ENCODE data around the gene CTIF.

The CTIF gene

DNA sequence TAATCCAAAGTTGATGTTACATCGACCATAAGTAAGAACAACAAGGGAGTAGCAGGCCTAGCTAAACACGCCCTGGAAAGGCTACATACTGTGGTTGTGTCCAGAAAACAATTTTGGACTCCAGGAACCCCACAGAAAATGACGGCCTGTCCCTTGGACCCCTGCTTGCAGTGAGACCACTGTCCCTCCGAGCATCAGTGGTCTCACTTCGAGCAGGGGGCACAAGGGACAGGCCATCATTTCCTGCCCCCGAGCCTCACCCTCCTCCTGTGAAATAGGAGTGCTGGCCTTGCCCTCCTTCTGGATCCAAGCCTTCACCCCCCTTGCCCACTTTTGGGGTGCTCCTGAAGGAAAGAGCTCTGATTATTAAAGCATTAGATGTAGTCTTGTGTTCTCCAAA is 144.4 kb downstream of the CTIF start:
- Histone ChIP-seq H3K4me1 (ENCODE audit: control insufficient read depth, insufficient read depth, low read depth, low read length) (peaks cover 4% of the 10 kb centered on the region), H3K27me3 (ENCODE audit: control insufficient read depth in 1 of 2, insufficient read depth in 1 of 2, low read length in 2 of 2) (no peaks in the 10 kb centered on the region), H2AK5ac (ENCODE audit: low read length, severe bottlenecking) (no peak overlapping the region), H2BK15ac (ENCODE audit: low read depth, poor library complexity, severe bottlenecking) (no peak overlapping the region), H3K9ac (ENCODE audit: low read length) (no peak overlapping the region), H2BK120ac (ENCODE audit: low read depth, low read length) (no peak overlapping the region), H3K27ac (ENCODE audit: low read length, poor library complexity, severe bottlenecking) (no peak overlapping the region), H3K14ac (ENCODE audit: low read length in 2 of 2) (no peak overlapping the region), H4K91ac (ENCODE audit: low read length) (no peak overlapping the region), H3K23ac (ENCODE audit: low read length in 2 of 2) (no peak overlapping the region), H3K4me2 (ENCODE audit: low read length, poor library complexity, severe bottlenecking) (no peak overlapping the region), H2AFZ (ENCODE audit: low read depth, low read length) (no peak overlapping the region), H2BK12ac (ENCODE audit: low read length in 2 of 2) (no peak overlapping the region), H3K9me3 (ENCODE audit: control insufficient read depth, low read length) (no peaks in the 10 kb centered on the region), H3K18ac (ENCODE audit: low read depth in 1 of 2, low read length in 2 of 2) (no peak overlapping the region), H4K8ac (ENCODE audit: low read length) (no peak overlapping the region), H3K36me3 (ENCODE audit: control insufficient read depth in 1 of 2, insufficient read depth in 2 of 2, low read depth in 1 of 2, low read length in 2 of 2) (peaks cover 26 to 47% of the 10 kb centered on the region in 2 experiments), H3K4me3 (ENCODE audit: insufficient read depth in 1 of 2, low read depth in 1 of 2, low read length in 2 of 2) (no peak overlapping the region), H3K4ac (ENCODE audit: low read depth in 1 of 2, low read length in 2 of 2) (no peak overlapping the region), H3K79me1 (replicated peaks; ENCODE audit: low read length, poor library complexity, severe bottlenecking) (peaks cover 31% of the 10 kb centered on the region), H2BK5ac (ENCODE audit: low read depth, low read length, poor library complexity, severe bottlenecking) (no peak overlapping the region)
- no peak for DNase-seq
- 96% methylated on average over 4 of the region's 6 CpGs for whole genome bisulfite sequencing

DNA sequence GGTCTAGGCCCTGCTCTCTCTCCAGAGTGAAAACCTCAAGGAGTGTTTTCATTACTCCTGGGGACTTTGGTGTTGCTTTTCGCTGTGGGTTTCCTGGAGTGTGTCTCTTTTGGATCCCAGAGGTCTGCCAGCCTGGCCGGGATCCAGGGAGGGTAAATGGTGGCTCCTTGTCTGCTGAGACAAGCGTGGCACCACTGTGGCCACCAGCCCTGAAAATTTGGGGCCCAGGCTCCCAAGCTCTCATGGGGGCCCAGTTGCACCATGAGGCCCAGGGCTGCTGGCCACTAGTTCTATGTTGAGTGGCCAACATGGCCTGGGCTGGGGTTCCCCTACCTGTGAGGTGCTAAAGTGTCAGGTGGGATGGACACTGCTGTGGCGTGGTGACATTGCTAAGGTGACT is 144.8 kb downstream of the CTIF start:
- WGBS = 96% methylated on average over 4 of the region's 4 CpGs
- H3K9ac ChIP-seq (ENCODE audit: low read length) = no peak overlapping the region

DNA sequence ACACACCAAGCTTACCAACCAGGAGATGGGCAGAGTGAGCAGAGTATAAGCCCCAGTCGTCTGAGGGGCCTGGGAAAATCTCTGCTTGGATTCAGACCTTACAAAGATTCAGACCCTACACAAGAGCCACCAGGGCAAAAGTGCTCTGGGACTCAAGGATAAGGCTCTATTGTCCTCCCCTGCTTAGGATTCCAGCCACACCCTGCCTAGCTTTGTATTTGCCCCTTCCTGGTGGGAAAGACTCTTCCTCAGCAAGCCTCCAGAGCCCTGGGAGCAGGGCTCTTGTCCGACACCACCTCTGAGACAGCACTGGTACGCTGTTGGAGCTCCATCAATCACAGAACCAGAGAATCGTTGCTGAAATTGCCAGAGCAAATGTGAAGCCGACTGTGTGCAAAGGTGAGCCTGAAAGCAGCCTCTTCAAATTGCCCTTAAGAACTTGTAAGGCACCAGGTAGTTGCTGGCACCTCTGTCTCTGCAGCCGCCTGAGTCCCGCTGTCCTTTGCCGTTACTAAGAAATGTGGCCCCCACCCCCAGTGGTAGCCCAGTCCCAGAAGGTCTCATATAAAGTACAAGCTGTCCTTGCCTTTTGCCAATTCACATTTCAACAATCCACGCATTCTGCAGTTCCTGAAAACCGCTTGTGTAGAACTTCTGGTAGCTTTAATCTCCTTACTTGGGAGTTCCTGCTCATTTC is 148.7 kb downstream of the CTIF start:
- H3K4me1 ChIP-seq (ENCODE audit: control insufficient read depth, insufficient read depth, low read depth, low read length) = peaks cover 6% of the 10 kb centered on the region
- no peaks in the 10 kb centered on the region for H3K27me3 ChIP-seq (ENCODE audit: control insufficient read depth in 1 of 2, insufficient read depth in 1 of 2, low read length in 2 of 2)
- H3K9me3 ChIP-seq (ENCODE audit: control insufficient read depth, low read length) = no peaks in the 10 kb centered on the region
- no peak overlapping the region for H2AFZ ChIP-seq (ENCODE audit: low read depth, low read length)
- H4K8ac ChIP-seq (ENCODE audit: low read length) = no peak overlapping the region
- no peak overlapping the region for H3K4me3 ChIP-seq (ENCODE audit: insufficient read depth in 1 of 2, low read depth in 1 of 2, low read length in 2 of 2)
- no peak overlapping the region for H4K91ac ChIP-seq (ENCODE audit: low read length)
- H3K79me1 ChIP-seq (replicated peaks; ENCODE audit: low read length, poor library complexity, severe bottlenecking) = peaks cover 16% of the 10 kb centered on the region
- H3K27ac ChIP-seq (ENCODE audit: low read length, poor library complexity, severe bottlenecking) = no peak overlapping the region
- peaks cover 50 to 54% of the 10 kb centered on the region in 2 experiments for H3K36me3 ChIP-seq (ENCODE audit: control insufficient read depth in 1 of 2, insufficient read depth in 2 of 2, low read depth in 1 of 2, low read length in 2 of 2)
- DNase-seq = no peak
- no peak overlapping the region for H3K4ac ChIP-seq (ENCODE audit: low read depth in 1 of 2, low read length in 2 of 2)
- H2BK12ac ChIP-seq (ENCODE audit: low read length in 2 of 2) = no peak overlapping the region
- H3K23ac ChIP-seq (ENCODE audit: low read length in 2 of 2) = peak overlapping the region in 1 of 2 experiments; percentile 23
- no peak overlapping the region for H2AK5ac ChIP-seq (ENCODE audit: low read length, severe bottlenecking)
- H3K9ac ChIP-seq (ENCODE audit: low read length) = no peak overlapping the region
- WGBS = 94% methylated on average over 9 of the region's 10 CpGs
- H2BK120ac ChIP-seq (ENCODE audit: low read depth, low read length) = no peak overlapping the region
- H2BK15ac ChIP-seq (ENCODE audit: low read depth, poor library complexity, severe bottlenecking) = no peak overlapping the region
- H2BK5ac ChIP-seq (ENCODE audit: low read depth, low read length, poor library complexity, severe bottlenecking) = no peak overlapping the region
- no peak overlapping the region for H3K4me2 ChIP-seq (ENCODE audit: low read length, poor library complexity, severe bottlenecking)
- no peak overlapping the region for H3K14ac ChIP-seq (ENCODE audit: low read length in 2 of 2)
- no peak overlapping the region for H3K18ac ChIP-seq (ENCODE audit: low read depth in 1 of 2, low read length in 2 of 2)

More for the DNA sequence above, 144.8 kb downstream of the CTIF start:
- H3K14ac ChIP-seq (ENCODE audit: low read length in 2 of 2) = no peak overlapping the region
- H2BK15ac ChIP-seq (ENCODE audit: low read depth, poor library complexity, severe bottlenecking) = no peak overlapping the region
- no peak overlapping the region for H3K18ac ChIP-seq (ENCODE audit: low read depth in 1 of 2, low read length in 2 of 2)
- H2BK12ac ChIP-seq (ENCODE audit: low read length in 2 of 2) = no peak overlapping the region
- H3K36me3 ChIP-seq (ENCODE audit: control insufficient read depth in 1 of 2, insufficient read depth in 2 of 2, low read depth in 1 of 2, low read length in 2 of 2) = peaks cover 29 to 49% of the 10 kb centered on the region in 2 experiments
- H3K4me1 ChIP-seq (ENCODE audit: control insufficient read depth, insufficient read depth, low read depth, low read length) = peaks cover 4% of the 10 kb centered on the region
- H2AFZ ChIP-seq (ENCODE audit: low read depth, low read length) = no peak overlapping the region
- H3K23ac ChIP-seq (ENCODE audit: low read length in 2 of 2) = no peak overlapping the region
- H3K4me2 ChIP-seq (ENCODE audit: low read length, poor library complexity, severe bottlenecking) = no peak overlapping the region
- no peak overlapping the region for H4K91ac ChIP-seq (ENCODE audit: low read length)
- H3K27ac ChIP-seq (ENCODE audit: low read length, poor library complexity, severe bottlenecking) = no peak overlapping the region
- no peak overlapping the region for H3K4me3 ChIP-seq (ENCODE audit: insufficient read depth in 1 of 2, low read depth in 1 of 2, low read length in 2 of 2)
- H4K8ac ChIP-seq (ENCODE audit: low read length) = no peak overlapping the region
- no peak overlapping the region for H3K4ac ChIP-seq (ENCODE audit: low read depth in 1 of 2, low read length in 2 of 2)
- DNase-seq = no peak
- H2AK5ac ChIP-seq (ENCODE audit: low read length, severe bottlenecking) = no peak overlapping the region
- no peak overlapping the region for H2BK120ac ChIP-seq (ENCODE audit: low read depth, low read length)
- H2BK5ac ChIP-seq (ENCODE audit: low read depth, low read length, poor library complexity, severe bottlenecking) = no peak overlapping the region
- H3K27me3 ChIP-seq (ENCODE audit: control insufficient read depth in 1 of 2, insufficient read depth in 1 of 2, low read length in 2 of 2) = no peaks in the 10 kb centered on the region
- H3K79me1 ChIP-seq (replicated peaks; ENCODE audit: low read length, poor library complexity, severe bottlenecking) = peaks cover 29% of the 10 kb centered on the region
- H3K9me3 ChIP-seq (ENCODE audit: control insufficient read depth, low read length) = no peaks in the 10 kb centered on the region

DNA sequence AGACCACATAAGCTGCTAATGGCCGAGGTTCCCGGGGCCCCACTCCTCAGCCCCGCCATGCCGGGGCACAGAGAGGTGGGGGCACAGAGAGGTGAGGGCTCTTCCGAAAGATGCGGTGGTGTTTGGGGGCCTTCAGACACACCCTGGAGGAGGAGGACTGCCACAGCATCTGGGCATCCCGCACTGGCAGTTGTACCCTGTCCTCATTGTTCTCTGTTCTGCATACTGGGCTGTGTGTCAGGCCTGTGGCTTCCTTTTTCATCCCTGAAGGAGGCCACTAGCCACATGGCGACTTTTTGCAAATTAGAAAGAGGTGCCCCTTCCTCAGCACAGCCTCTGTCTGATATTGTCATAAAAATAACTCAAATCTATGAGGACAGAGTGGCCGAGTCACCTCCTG is 150.1 kb downstream of the CTIF start:
- 96% methylated on average over 9 of the region's 9 CpGs for WGBS
- Histone ChIP-seq H3K79me1 (replicated peaks; ENCODE audit: low read length, poor library complexity, severe bottlenecking) (peaks cover 15% of the 10 kb centered on the region), H3K4ac (ENCODE audit: low read depth in 1 of 2, low read length in 2 of 2) (no peak overlapping the region)

More for the DNA sequence above, 150.1 kb downstream of the CTIF start:
- Histone ChIP-seq H2BK120ac (ENCODE audit: low read depth, low read length) (no peak overlapping the region), H2BK15ac (ENCODE audit: low read depth, poor library complexity, severe bottlenecking) (no peak overlapping the region), H3K23ac (ENCODE audit: low read length in 2 of 2) (no peak overlapping the region), H3K4me1 (ENCODE audit: control insufficient read depth, insufficient read depth, low read depth, low read length) (peaks cover 8% of the 10 kb centered on the region), H2AK5ac (ENCODE audit: low read length, severe bottlenecking) (no peak overlapping the region), H4K8ac (ENCODE audit: low read length) (no peak overlapping the region), H3K4me3 (ENCODE audit: insufficient read depth in 1 of 2, low read depth in 1 of 2, low read length in 2 of 2) (no peak overlapping the region), H2AFZ (ENCODE audit: low read depth, low read length) (no peak overlapping the region), H3K9ac (ENCODE audit: low read length) (no peak overlapping the region), H3K36me3 (ENCODE audit: control insufficient read depth in 1 of 2, insufficient read depth in 2 of 2, low read depth in 1 of 2, low read length in 2 of 2) (peaks cover 45 to 48% of the 10 kb centered on the region in 2 experiments), H3K27ac (ENCODE audit: low read length, poor library complexity, severe bottlenecking) (no peak overlapping the region), H4K91ac (ENCODE audit: low read length) (no peak overlapping the region), H3K14ac (ENCODE audit: low read length in 2 of 2) (no peak overlapping the region), H3K4me2 (ENCODE audit: low read length, poor library complexity, severe bottlenecking) (no peak overlapping the region), H2BK5ac (ENCODE audit: low read depth, low read length, poor library complexity, severe bottlenecking) (no peak overlapping the region), H3K27me3 (ENCODE audit: control insufficient read depth in 1 of 2, insufficient read depth in 1 of 2, low read length in 2 of 2) (no peaks in the 10 kb centered on the region), H3K9me3 (ENCODE audit: control insufficient read depth, low read length) (no peaks in the 10 kb centered on the region), H3K18ac (ENCODE audit: low read depth in 1 of 2, low read length in 2 of 2) (no peak overlapping the region), H2BK12ac (ENCODE audit: low read length in 2 of 2) (no peak overlapping the region)
- no peak for DNase-seq

Measured in mesenchymal stem cell (in vitro differentiated cells and primary cell).